GM10847 (cell line): Measurements from ENCODE around the gene RNASE4.

Experiments
- POLR2A ChIP-seq: IDR thresholded peaks from 2 replicates; pipeline ENCODE4 v1.6.1; 2011; ENCODE audit not compliant: insufficient read length; ENCODE audit errors: extremely low read depth

The RNASE4 gene

DNA sequence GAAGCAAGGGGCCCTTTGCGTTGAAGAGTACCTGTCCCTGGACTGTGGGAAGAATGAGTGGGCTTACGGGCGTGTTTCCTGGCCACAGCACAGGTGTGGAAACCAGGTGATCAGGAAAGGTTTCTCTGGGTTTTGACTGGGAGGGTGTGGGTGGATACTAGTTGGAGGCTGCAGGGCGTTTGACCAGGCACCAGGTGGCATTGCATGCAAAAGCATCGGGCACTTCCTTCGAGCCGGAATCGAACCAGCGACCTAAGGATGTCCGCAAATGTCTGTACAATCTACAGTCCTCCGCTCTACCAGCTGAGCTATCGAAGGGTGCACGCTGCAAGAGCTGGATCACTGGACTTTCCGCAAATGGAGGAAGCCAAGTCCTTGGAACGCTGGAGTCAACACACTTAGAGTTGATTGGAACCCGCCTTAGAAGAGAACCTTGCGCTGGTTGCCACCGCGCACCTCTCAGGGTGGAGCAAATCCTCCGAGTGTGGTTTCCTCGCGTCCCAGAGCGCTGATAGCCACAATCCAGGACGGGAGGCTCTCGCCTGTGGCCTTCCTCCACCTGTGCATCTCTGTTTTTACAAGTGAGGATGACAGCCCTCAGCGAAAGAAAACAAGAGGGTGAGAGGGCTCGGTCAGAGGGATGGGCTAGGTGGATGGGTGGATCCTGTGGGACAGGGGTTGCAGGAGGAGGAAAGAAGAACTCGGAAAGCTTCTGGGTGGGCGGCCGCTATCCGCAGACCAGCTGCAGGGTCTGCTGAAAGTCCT, 21.2 kb upstream of the RNASE4 start:
- TF ChIP-seq POLR2A: no peak

DNA sequence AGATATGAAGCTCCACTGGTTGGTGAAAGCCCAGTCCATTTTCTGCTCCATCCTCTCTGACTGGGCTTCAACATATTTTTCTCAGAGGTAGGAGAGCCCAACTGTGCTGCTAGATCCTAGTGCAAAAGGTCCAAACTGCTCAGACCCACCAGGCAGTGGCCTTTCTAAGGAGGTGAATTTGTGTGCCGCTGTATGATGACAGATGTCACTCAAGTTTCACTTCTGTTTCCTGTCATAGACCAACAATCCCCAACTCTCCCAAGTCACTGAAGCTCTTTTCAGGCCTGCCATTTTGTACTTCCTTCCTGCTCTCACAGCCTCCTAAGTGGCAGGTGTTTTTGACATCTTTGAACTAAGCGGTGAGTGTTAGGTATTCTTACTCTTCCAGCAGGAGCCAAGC, 16.4 kb upstream of the RNASE4 start:
- no peak for TF ChIP-seq POLR2A

DNA sequence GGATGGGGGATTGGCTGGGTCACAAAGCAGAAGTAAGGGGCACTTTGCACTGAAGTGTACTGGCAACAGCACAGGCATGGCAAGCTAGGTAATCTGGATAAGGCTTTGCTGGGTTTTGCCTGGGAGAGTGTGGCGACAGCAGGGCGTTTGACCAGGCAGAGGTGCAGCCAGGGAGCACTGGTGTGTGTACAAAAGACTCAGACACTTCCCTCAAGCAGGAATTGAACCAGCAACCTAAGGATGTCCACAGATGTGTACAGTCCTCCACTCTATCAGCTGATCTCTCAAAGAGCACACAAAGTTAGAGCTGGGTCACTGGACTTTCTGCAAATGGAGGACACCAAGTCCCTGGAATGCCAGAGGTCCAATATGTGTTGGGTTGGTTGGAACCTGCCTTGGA, 15.4 kb upstream of the RNASE4 start:
- no peak for TF ChIP-seq POLR2A

DNA sequence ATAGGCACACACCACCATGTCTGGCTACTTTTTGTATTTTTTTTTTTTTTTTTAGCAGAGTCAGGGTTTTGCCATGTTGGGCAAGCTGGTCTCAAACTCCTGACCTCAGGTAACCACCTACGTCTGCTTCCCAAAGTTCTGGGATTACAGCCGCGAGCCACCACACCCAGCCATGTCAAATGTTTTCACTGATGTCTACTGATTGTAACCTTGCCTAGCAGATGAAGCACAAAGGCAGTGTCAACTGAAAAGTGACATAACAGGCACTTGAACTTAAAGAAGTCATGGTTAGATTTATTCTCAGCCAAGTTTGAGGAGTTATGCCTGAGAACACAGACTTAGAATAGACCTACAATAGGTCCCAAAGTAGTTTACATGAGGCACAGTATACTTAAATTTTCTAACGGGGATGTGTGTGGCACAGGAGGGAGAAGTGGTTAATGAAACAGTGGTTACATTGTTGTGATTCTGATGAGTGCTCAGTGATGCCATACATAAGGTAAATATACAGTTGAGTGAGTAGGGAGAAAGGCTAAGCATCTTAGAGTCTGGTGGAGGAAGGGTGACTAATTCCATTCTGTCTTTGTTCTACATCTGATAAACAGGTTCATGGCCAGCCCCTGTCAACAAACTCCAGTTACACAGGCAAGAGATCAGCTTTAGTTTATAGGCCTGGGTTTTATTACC, 12.6 kb upstream of the RNASE4 start:
- no peak for TF ChIP-seq POLR2A

DNA sequence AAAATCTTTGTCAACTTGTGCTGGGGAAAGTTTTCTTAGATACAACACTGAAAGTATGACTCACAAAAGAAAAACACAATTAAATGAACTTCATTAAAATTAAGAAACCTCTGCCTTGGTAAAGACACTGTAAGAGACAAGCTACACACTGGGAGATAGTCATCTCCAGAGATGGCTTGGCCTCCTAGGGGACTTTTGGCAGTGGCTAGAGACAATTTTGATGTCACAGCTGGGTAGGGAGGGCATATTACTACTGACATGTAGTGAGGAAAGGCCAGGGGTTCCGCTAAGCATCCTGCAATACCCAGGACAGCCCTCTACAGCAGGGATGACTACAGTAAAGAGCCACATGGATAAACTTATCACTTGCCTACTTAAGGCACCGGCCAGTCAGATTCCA, 8.7 kb upstream of the RNASE4 start:
- TF ChIP-seq POLR2A: no peak

DNA sequence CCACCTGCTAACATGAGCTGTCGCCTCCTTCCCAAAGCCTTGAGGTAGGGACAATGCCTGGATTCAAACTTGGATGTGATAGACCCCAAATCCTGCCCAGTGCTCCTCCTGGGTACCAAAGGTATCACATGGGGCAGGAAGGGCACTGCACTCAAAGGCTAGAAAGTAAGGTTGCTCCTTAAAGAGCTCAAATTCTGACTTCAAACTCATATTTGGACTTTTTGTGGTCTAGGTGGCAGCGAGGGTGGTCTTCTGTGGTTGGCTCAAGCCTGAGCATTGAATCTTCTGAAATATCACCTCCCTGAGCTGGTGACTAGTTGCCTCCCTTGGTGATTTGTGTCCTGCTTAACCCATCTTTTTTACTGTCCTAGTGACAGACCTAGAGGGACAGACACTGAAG, 8.3 kb upstream of the RNASE4 start:
- TF ChIP-seq POLR2A: no peak

DNA sequence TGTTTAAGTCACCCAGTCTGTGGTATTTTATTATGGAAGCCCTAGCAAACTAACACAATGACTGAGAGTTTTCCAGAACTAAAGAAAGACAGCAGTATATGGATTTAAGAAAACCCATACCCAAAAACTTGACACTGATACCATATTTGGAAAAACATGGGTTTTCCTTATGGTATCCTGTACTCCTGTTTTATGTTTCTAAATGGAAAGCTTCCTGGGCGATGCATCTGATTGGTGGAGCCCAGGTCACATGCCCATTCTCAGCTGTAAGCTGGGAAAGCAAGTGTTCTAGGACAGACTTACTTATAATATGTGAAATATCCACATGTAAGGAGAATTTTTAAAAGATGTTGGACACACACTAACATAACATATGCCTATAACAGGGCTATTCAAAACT, 4.5 kb upstream of the RNASE4 start:
- TF ChIP-seq POLR2A: no peak

DNA sequence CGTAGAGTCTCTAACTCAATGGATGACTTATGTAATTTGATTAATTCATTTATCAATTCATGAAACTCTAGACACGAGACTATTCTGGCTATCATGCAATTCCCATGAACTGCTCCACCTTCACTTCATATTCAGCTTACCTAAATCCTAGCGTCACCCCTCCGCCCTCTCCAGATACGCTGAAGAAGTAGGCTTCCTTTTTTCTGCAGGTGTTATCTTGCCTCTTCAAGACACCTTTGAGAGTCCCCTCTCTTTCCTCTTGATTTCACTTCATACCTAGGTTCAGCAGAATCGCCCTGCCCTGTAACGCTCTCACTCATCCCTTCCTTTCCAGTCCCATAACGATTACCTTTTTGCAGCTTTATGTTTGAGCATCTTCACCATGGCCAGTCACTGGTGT, 4.0 kb upstream of the RNASE4 start:
- no peak for TF ChIP-seq POLR2A

DNA sequence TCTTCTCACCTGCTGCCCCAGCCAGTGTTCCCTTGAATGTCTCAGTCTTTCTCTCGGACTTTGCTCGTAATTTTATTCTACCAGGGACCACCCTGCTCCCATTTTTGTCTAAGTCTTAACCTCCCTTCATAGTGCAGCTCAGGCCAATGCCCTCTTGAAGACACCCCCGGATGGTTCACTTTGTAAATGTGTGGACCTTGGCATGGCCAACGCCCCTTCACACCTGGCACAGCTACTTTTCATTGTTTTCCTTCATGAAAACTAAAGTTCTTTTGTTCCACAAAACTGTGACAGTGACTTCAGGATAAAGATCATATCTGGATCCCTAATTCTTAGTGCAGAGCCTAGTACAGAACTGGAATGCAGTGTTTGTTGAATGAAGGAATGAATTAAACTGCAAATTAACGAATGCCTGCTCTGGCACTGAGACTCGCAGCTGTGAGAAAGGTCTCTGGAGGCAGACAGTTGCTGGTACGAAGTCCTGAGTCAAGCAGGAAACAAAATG, 3.5 kb upstream of the RNASE4 start:
- TF ChIP-seq POLR2A: no peak

DNA sequence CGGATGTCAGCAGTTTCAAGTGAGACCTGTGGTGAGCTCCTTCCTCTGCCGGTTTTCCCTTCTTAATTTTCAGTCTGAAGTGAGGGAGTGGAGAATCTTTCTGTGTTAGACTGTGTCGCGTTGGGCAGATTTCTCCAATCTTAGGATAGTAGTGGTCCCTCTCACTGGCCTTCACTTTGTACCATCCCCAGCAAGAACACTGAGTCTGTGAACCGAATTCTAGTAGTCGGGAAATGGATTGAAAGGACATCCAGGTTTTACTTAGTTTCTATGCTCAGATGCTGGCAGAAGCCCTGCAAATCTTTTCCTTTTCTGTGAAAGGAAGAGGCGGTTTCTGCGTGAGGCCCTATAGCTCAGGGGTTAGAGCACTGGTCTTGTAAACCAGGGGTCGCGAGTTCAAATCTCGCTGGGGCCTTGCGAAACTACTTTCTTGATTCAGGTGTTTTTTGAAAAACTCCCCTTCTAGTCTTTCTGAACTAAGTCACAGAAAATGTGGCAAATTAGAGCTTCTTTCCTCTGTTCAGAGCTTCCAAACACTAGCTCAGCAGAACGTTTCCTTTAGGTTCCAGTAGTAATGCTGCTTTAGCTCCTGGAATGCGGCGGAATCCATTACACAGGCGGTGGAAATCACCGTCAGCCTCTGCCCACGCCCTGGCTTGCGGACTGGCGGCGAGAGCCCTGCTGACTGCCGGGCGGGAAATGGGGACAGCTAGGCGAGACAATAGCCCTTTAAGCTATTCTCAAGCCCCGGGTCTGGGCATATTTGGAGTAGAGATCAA, 2.8 kb upstream of the RNASE4 start:
- TF ChIP-seq POLR2A: no peak

DNA sequence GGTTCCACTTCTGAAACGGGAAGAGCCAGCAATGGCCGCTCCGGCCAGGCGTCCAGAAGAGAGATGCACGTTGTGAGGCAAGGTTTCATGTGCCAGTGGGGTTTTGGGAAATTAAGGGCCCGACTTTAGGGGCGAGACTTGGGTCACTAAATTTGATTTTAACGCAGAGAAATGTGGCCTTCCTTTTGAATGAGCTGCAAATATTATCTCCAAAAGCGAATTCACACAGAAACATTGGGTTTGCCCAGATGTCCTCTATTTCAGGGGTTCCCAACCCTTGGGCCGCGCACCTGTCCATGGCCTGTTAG, 2.3 kb upstream of the RNASE4 start:
- TF ChIP-seq POLR2A: peak; percentile 5

DNA sequence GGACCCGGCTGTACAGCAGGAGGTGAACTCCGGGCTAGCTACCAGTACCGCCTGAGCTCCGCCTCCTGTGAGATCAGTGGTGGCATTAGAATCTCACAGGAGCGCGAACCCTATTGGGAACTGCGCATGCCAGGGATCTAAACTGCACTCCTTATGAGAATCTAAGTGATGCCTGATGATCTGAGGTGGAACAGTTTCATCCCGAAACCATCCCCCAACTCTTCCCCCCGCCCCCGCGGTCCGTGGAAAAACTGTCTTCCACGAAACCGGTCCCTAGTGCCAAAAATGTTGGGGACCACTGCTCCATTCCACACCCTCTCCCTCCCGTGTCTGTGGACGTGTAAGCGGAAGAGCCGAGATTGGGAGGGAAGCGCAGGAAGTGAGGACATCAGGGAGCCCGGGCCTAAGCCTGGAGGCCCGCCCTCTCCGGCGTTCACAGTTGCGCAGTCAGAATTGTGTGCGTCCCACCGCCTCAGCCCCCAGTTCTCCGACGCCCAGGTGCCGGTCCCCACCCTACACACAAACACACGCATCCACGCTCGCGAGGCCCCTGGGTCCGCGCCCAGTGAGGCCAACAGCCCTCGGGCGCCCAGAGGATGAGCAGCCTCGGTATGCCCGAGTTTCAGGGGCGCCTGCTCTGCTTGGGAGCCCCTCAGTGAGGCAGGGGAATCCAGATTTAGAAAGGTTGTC, 1.8 kb upstream of the RNASE4 start:
- TF ChIP-seq POLR2A: peak; percentile 79

DNA sequence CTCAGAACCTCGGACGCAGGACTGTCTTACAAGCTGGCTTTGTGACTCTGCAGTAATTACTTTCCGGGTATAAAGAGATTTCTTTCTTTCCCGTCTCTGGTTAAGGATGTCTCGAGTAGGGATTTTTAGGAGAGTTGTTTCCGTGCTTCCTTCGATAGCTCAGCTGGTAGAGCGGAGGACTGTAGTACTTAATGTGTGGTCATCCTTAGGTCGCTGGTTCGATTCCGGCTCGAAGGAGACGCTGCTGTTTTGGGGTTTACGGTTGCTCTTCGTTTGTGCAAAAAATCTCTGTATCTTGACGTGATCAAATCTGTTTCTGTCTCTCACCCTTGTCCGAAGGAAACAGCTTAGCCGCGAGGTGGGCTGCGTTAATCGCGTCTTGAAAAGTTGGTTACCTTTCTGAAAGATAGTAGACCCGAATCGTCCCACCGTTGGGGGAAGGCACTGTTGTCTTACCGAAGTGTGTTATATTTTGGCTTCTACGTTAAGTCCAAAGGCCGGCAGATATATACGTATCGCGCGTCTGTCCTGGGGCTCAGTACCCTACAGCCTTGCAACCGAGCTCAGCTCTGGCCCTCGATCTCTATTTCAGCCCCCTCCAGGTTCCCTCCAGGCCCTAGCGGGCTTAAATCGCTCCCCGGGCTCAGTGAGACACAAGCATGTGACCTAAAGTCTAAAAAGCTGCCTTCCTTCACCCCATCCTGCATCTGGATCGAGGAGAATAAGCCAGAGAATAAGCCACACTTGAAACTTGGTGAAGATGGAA, 1.1 kb upstream of the RNASE4 start:
- TF ChIP-seq POLR2A: no peak

DNA sequence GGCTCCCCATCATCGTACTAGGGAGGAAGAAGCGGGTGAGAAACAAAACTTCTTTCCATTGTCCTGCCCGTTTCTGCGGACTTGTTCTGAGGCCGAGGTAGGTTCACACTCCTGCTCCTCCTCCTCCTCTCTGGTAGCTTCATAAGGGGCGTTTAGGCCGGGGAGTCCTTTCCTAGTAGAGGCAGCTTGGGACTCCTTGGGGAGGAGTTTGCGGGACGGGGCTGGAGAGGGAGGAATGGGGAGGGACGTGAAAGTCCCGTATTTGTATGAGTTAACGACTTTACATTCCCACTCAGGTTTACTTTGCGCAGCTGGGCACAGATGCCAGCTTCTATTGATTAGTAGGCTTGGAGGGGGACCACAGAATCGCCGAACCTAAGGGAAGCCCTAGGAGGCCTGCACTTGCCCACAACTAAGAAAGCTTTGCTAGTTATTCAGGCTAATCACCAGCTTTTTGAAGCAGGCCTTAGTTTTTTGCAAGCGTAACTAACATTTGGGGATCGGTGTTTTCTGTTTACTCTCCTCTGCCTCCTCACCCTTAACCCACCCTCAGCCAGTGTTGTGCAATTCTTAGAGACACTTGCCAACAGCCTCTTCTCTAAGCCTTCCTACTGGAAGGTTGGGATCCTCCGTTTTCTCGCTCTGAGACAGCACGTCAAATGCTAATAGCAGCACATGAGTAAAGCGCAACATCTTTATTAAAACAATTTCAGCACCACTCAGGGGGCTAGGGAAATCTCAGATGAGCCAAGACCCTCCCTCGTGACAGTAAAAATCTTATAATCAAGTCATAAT, 499 bp downstream of the RNASE4 start:
- TF ChIP-seq POLR2A: no peak
